CD4-positive, alpha-beta T cell treated with Interferon alpha-2 for 1 hour (primary cell): ENCODE results near the gene NSL1.
"Not testable (repeated sequence)": the region's sequence is repeated elsewhere in the genome, so short reads cannot be mapped to it uniquely, and the experiment has no call there.

ENCODE experiments used
- DNase-seq, 2 donors: peaks; one replicate each; pipeline ENCODE4 v3.0.0-alpha.2; 2020 to 2022

NSL1 gene

GRCh38 chr1:212782422-212783154 is 9.0 kb downstream of the NSL1 start:
- peak; percentile 6 to 45 for DNase-seq

GRCh38 chr1:212781225-212781624 is 10.4 kb downstream of the NSL1 start:
- no peak for DNase-seq

- DNase-seq, result no peak
Measured at GRCh38 chr1:212780759-212781158, 10.8 kb downstream of the NSL1 start.

- DNase-seq, result not testable (repeated sequence)
Measured at GRCh38 chr1:212779086-212779485, 12.5 kb downstream of the NSL1 start.

GRCh38 chr1:212777151-212777550 is 14.4 kb downstream of the NSL1 start:
- no peak for DNase-seq

GRCh38 chr1:212775241-212775640 is 16.3 kb downstream of the NSL1 start:
- DNase-seq, result no peak

- no peak for DNase-seq
Measured at GRCh38 chr1:212774584-212774983, 17.0 kb downstream of the NSL1 start.

GRCh38 chr1:212773011-212773410 is 18.6 kb downstream of the NSL1 start:
- no peak for DNase-seq

- no peak for DNase-seq
Measured at GRCh38 chr1:212771341-212771740, 20.2 kb downstream of the NSL1 start.

GRCh38 chr1:212769459-212770167 is 22.0 kb downstream of the NSL1 start:
- DNase-seq, result no peak

GRCh38 chr1:212766825-212767224 is 24.8 kb downstream of the NSL1 start:
- DNase-seq, result not testable (repeated sequence)

GRCh38 chr1:212764718-212765281 is 26.8 kb downstream of the NSL1 start:
- DNase-seq, result not testable (repeated sequence)

GRCh38 chr1:212762839-212763238 is 28.7 kb downstream of the NSL1 start:
- no peak for DNase-seq

GRCh38 chr1:212762234-212762633 is 29.3 kb downstream of the NSL1 start:
- no peak for DNase-seq

GRCh38 chr1:212760126-212760823 is 31.3 kb downstream of the NSL1 start:
- DNase-seq, result peak; percentile 22 to 52

GRCh38 chr1:212759683-212760082 is 31.9 kb downstream of the NSL1 start:
- no peak for DNase-seq

GRCh38 chr1:212754680-212755079 is 36.9 kb downstream of the NSL1 start:
- no peak for DNase-seq

- DNase-seq, result no peak
Measured at GRCh38 chr1:212754193-212754592, 37.4 kb downstream of the NSL1 start.

- no peak for DNase-seq
Measured at GRCh38 chr1:212753749-212754148, 37.8 kb downstream of the NSL1 start.

GRCh38 chr1:212752934-212753497 is 38.6 kb downstream of the NSL1 start:
- peak in 1 of 2 donors; percentile 26 for DNase-seq

GRCh38 chr1:212752252-212752933 is 39.2 kb downstream of the NSL1 start:
- DNase-seq, result no peak

GRCh38 chr1:212749821-212750535 is 41.6 kb downstream of the NSL1 start:
- DNase-seq, result peak in 1 of 2 donors; percentile 31
